CD4-positive, CD25-positive, alpha-beta regulatory T cell (primary cell): ENCODE data around the gene PRDM16. TPM values are rescaled to one million over a fixed set of nuclear protein-coding genes. Genes with fewer than 3 reads are reported as not detected.

Source experiments
- ATAC-seq, 2 donors: fragments of 150-1000 bp; cut with Tn5 transposase; one replicate each; pipeline ENCODE4 v1.10.0; 2021; ENCODE audit warnings: low read depth in 2 of 2, moderate number of reproducible peaks in 2 of 2, moderate library complexity in 1 of 2
- DNase-seq, 3 donors: peaks; one replicate each; pipeline versions ENCODE4 v3.0.0 to v3.0.0-alpha.2; 2012 to 2022; ENCODE audit warnings: mixed read lengths in 1 of 3
- H3K27ac ChIP-seq: one replicate; pipeline ENCODE4 v1.7.0; 2013; ENCODE audit warnings: mild to moderate bottlenecking, low read length; ENCODE audit not compliant: insufficient read depth, poor library complexity, severe bottlenecking
- H3K27me3 ChIP-seq: one replicate; pipeline ENCODE4 v1.7.0; 2013; ENCODE audit warnings: low read length; ENCODE audit not compliant: control insufficient read depth, insufficient read depth
- H3K36me3 ChIP-seq: one replicate; pipeline ENCODE4 v1.7.0; 2013; ENCODE audit warnings: mild to moderate bottlenecking, low read length, moderate library complexity; ENCODE audit not compliant: control insufficient read depth, insufficient read depth
- H3K4me1 ChIP-seq: 2 replicates; pipeline ENCODE4 v1.7.0; 2013; ENCODE audit warnings: mild to moderate bottlenecking, low read length; ENCODE audit not compliant: insufficient read depth, control insufficient read depth, poor library complexity, severe bottlenecking
- H3K4me3 ChIP-seq: one replicate; pipeline ENCODE4 v1.7.0; 2013; ENCODE audit warnings: low read depth, mild to moderate bottlenecking, low read length, moderate library complexity
- H3K9me3 ChIP-seq, 2 experiments: 1 replicate in 1 of 2; 2 replicates in 1 of 2; pipeline ENCODE4 v1.7.0; 2013; ENCODE audit warnings: low read length in 2 of 2, mild to moderate bottlenecking in 1 of 2, moderate library complexity in 1 of 2; ENCODE audit not compliant: control insufficient read depth in 2 of 2
- H3K27ac Mint-ChIP-seq, 3 donors: one replicate each; pipeline ENCODE4 v1.8.0; 2020 to 2022; ENCODE audit warnings: mild to moderate bottlenecking in 3 of 3, mixed read lengths in 3 of 3, moderate library complexity in 2 of 3
- H3K27me3 Mint-ChIP-seq: one replicate; pipeline ENCODE4 v1.8.0; 2022; ENCODE audit warnings: mild to moderate bottlenecking, mixed read lengths
- H3K36me3 Mint-ChIP-seq: one replicate; pipeline ENCODE4 v1.8.0; 2020; ENCODE audit warnings: mixed read lengths
- H3K4me1 Mint-ChIP-seq, 4 donors: one replicate each; pipeline ENCODE4 v1.8.0; 2020 to 2022; ENCODE audit warnings: mixed read lengths in 4 of 4, mild to moderate bottlenecking in 1 of 4
- H3K4me3 Mint-ChIP-seq, 4 donors: one replicate each; pipeline ENCODE4 v1.8.0; 2020 to 2022; ENCODE audit warnings: mild to moderate bottlenecking in 4 of 4, mixed read lengths in 4 of 4, moderate library complexity in 3 of 4
- H3K9me3 Mint-ChIP-seq, 7 donors: one replicate each; pipeline ENCODE4 v1.8.0; 2020 to 2022; ENCODE audit warnings: mixed read lengths in 7 of 7, mild to moderate bottlenecking in 3 of 7, moderate library complexity in 2 of 7
- polyA plus RNA-seq, 4 donors: library from polyadenylated mRNA; unstranded; fragments of 300-500 nt; fragmentation: Illumina TruSeq; gene quantifications; one replicate each; pipeline ENCODE4 v1.2.3, GENCODE V29; 2021
- total RNA-seq: library from RNA; stranded (reverse); gene quantifications from one replicate; pipeline ENCODE4 v1.2.3, GENCODE V29; 2022

PRDM16 gene
- total and polyA plus RNA-seq, 5 donors from 2014 or later, result 0.27 TPM; not detected in 4

GRCh38 chr1:3060601-3061551 lies 8.1 kb upstream of the PRDM16 start:
- Mint-ChIP-seq H3K9me3 (no peaks in the 10 kb centered on the region), H3K4me3 (no peak overlapping the region), H3K27ac (peak overlapping the region in 1 of 3 donors; percentile 20), H3K27me3 (no peaks in the 10 kb centered on the region), H3K36me3 (no peaks in the 10 kb centered on the region), H3K4me1 (no peaks in the 10 kb centered on the region)
- H3K36me3 ChIP-seq, result no peaks in the 10 kb centered on the region
- no peak overlapping the region for H3K27ac ChIP-seq
- DNase-seq (no peak), ATAC-seq (no peak)
- H3K27me3 ChIP-seq, result no peaks in the 10 kb centered on the region
- no peaks in the 10 kb centered on the region for H3K9me3 ChIP-seq
- no peak overlapping the region for H3K4me3 ChIP-seq
- H3K4me1 ChIP-seq, result no peaks in the 10 kb centered on the region

- Mint-ChIP-seq H3K4me1 (no peaks in the 10 kb centered on the region), H3K36me3 (no peaks in the 10 kb centered on the region), H3K27ac (no peak overlapping the region), H3K4me3 (no peak overlapping the region), H3K27me3 (no peaks in the 10 kb centered on the region), H3K9me3 (no peaks in the 10 kb centered on the region)
- no peak for DNase-seq
- Histone ChIP-seq H3K4me3 (no peak overlapping the region), H3K4me1 (no peaks in the 10 kb centered on the region), H3K9me3 (no peaks in the 10 kb centered on the region), H3K27ac (no peak overlapping the region), H3K27me3 (no peaks in the 10 kb centered on the region), H3K36me3 (no peaks in the 10 kb centered on the region)
- no peak for ATAC-seq
Observed at GRCh38 chr1:3061566-3061965, 7.4 kb upstream of the PRDM16 start.

- no peaks in the 10 kb centered on the region for H3K36me3 ChIP-seq
- H3K4me3 Mint-ChIP-seq, result no peak overlapping the region
- no peaks in the 10 kb centered on the region for H3K4me1 Mint-ChIP-seq
- no peaks in the 10 kb centered on the region for H3K27me3 ChIP-seq
- H3K9me3 ChIP-seq, result no peaks in the 10 kb centered on the region
- H3K36me3 Mint-ChIP-seq, result no peaks in the 10 kb centered on the region
- H3K27ac Mint-ChIP-seq, result no peak overlapping the region
- H3K4me1 ChIP-seq, result no peaks in the 10 kb centered on the region
- no peaks in the 10 kb centered on the region for H3K9me3 Mint-ChIP-seq
- H3K27ac ChIP-seq, result no peak overlapping the region
- H3K4me3 ChIP-seq, result no peak overlapping the region
- DNase-seq, result no peak
- no peak for ATAC-seq
- no peaks in the 10 kb centered on the region for H3K27me3 Mint-ChIP-seq
Observed at GRCh38 chr1:3061981-3062615, 6.9 kb upstream of the PRDM16 start.

GRCh38 chr1:3062616-3063378 lies 6.2 kb upstream of the PRDM16 start:
- Mint-ChIP-seq H3K36me3 (no peaks in the 10 kb centered on the region), H3K4me1 (no peaks in the 10 kb centered on the region), H3K4me3 (no peak overlapping the region), H3K27ac (no peak overlapping the region), H3K9me3 (no peaks in the 10 kb centered on the region), H3K27me3 (peaks cover 6% of the 10 kb centered on the region)
- Histone ChIP-seq H3K4me1 (no peaks in the 10 kb centered on the region), H3K9me3 (no peaks in the 10 kb centered on the region), H3K36me3 (no peaks in the 10 kb centered on the region), H3K4me3 (no peak overlapping the region), H3K27me3 (no peaks in the 10 kb centered on the region), H3K27ac (no peak overlapping the region)
- ATAC-seq (no peak), DNase-seq (no peak)

- H3K27me3 Mint-ChIP-seq, result peaks cover 7% of the 10 kb centered on the region
- H3K4me3 Mint-ChIP-seq, result no peak overlapping the region
- no peaks in the 10 kb centered on the region for H3K36me3 Mint-ChIP-seq
- Histone ChIP-seq H3K36me3 (no peaks in the 10 kb centered on the region), H3K9me3 (no peaks in the 10 kb centered on the region), H3K4me3 (no peak overlapping the region), H3K27ac (no peak overlapping the region), H3K27me3 (no peaks in the 10 kb centered on the region), H3K4me1 (peaks cover 2% of the 10 kb centered on the region)
- ATAC-seq (no peak), DNase-seq (no peak)
- H3K4me1 Mint-ChIP-seq, result no peaks in the 10 kb centered on the region
- no peak overlapping the region for H3K27ac Mint-ChIP-seq
- H3K9me3 Mint-ChIP-seq, result no peaks in the 10 kb centered on the region
Observed at GRCh38 chr1:3063379-3064295, 5.4 kb upstream of the PRDM16 start.

GRCh38 chr1:3064296-3064850 lies 4.6 kb upstream of the PRDM16 start:
- no peak overlapping the region for H3K4me3 ChIP-seq
- no peaks in the 10 kb centered on the region for H3K9me3 ChIP-seq
- Mint-ChIP-seq H3K4me3 (no peak overlapping the region), H3K36me3 (no peaks in the 10 kb centered on the region), H3K27me3 (peaks cover 12% of the 10 kb centered on the region), H3K27ac (no peak overlapping the region), H3K9me3 (peaks cover 0 to 2% (median 0%) of the 10 kb centered on the region in 7 donors), H3K4me1 (peaks cover 0 to 2% (median under 1%) of the 10 kb centered on the region in 4 donors)
- H3K4me1 ChIP-seq, result peaks cover 4% of the 10 kb centered on the region
- DNase-seq (no peak), ATAC-seq (no peak)
- no peak overlapping the region for H3K27ac ChIP-seq
- H3K36me3 ChIP-seq, result no peaks in the 10 kb centered on the region
- no peaks in the 10 kb centered on the region for H3K27me3 ChIP-seq

- H3K4me1 Mint-ChIP-seq, result peaks cover 0 to 2% (median under 1%) of the 10 kb centered on the region in 4 donors
- no peaks in the 10 kb centered on the region for H3K9me3 ChIP-seq
- H3K4me3 Mint-ChIP-seq, result no peak overlapping the region
- no peak overlapping the region for H3K27ac ChIP-seq
- no peaks in the 10 kb centered on the region for H3K36me3 ChIP-seq
- peaks cover 9% of the 10 kb centered on the region for H3K4me1 ChIP-seq
- no peak overlapping the region for H3K4me3 ChIP-seq
- H3K27me3 Mint-ChIP-seq, result peaks cover 12% of the 10 kb centered on the region
- DNase-seq, result no peak
- H3K27me3 ChIP-seq, result no peaks in the 10 kb centered on the region
- H3K36me3 Mint-ChIP-seq, result no peaks in the 10 kb centered on the region
- no peak overlapping the region for H3K27ac Mint-ChIP-seq
- peaks cover 0 to 2% (median 0%) of the 10 kb centered on the region in 7 donors for H3K9me3 Mint-ChIP-seq
- ATAC-seq, result no peak
Observed at GRCh38 chr1:3064901-3065300, 4.1 kb upstream of the PRDM16 start.
